SW 1271 (cell line): Measurements from ENCODE around the gene NRGN.

Experiments used
- DNase-seq, 2 experiments: peaks; one replicate each; lab custom pipeline; 2025; lab: John Stamatoyannopoulos, UW

Gene NRGN

DNA sequence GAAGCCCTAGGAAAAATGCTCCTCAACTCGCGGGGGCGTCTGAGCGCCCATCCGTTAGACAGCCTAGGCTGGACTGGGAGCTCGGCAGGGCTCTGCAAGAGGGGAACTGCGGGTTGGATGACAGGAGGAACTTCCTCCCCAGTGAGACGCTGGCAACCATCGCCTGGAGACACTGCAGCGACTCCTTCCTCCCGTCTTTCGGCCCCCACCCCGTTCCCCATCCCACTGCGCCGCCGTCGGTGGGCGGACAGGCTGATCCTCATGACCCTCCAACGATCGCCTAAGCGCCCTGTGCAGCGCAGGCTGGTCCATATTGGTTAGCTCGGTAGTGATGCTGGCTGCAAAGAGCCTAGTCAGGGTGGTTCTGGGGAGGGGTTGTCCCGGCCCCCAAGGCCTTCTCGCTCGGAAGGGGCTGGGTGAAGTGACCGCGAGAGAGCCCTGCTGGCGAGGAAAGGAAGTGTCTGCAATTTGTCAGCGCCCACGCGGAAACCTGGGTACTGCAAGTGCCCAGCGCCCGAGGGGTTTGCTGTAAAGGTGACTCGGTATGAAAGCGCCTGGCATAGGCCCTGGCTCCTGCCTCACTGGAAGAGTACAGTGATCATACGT is 638 bp downstream of the NRGN start:
- peak in 1 of 2 experiments; percentile 48 for DNase-seq

DNA sequence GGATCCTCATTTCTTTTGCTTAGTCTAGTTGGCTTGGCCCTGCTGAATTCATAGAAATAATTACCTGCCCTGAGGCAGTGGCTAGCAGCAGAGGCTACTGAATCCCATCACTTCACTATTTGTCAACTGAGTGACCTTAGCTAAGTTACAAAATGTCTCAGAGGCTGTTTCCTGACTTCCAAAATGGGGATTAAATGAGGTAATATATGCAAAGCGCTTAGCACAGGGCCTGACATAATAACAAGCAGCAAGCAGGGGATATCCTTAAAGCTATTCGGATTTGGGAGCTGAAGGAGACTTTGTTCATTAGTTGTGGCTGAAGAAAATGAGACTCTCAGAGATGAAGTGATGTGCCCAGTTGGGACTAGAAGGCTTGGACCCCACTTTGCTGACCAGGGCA is 2.8 kb downstream of the NRGN start:
- no peak for DNase-seq

DNA sequence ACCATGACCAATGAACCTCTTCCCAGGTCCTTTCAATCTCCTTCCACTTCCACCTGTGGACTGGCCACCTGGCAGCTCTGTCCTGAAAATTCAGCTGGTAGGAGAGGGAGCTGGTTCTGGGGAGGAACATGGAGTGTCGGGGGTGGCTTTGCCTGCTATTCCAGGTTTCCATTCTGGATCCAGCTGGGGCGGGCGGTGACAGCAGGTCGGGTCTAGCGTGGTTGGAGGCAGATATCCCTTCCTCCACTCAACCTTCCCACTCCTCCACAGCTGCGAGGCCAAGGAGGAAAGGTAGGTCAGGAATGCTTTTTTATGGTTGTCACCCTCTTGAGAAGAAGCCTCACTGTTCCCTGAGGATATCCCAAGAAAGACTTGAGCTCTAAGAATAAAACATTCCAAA is 3.3 kb downstream of the NRGN start:
- DNase-seq: no peak

DNA sequence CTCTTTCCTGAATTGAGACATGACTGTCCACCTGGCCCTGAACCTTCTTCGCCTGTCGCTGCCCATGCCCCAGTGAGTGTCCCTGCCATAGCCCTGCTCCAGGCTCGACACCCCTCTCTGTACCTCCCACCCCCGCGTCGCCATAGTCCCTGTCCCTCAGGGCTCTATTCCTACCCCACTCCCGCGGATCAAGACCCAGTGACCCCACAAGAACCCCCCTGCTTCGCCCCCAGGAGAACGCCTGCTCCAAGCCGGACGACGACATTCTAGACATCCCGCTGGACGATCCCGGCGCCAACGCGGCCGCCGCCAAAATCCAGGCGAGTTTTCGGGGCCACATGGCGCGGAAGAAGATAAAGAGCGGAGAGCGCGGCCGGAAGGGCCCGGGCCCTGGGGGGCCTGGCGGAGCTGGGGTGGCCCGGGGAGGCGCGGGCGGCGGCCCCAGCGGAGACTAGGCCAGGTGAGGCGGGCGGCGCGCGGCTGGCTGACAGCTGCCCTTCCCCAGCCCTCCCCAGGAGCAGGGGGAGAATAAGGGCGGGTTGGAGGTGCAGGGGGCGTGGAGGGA is 5.6 kb downstream of the NRGN start:
- DNase-seq: no peak

DNA sequence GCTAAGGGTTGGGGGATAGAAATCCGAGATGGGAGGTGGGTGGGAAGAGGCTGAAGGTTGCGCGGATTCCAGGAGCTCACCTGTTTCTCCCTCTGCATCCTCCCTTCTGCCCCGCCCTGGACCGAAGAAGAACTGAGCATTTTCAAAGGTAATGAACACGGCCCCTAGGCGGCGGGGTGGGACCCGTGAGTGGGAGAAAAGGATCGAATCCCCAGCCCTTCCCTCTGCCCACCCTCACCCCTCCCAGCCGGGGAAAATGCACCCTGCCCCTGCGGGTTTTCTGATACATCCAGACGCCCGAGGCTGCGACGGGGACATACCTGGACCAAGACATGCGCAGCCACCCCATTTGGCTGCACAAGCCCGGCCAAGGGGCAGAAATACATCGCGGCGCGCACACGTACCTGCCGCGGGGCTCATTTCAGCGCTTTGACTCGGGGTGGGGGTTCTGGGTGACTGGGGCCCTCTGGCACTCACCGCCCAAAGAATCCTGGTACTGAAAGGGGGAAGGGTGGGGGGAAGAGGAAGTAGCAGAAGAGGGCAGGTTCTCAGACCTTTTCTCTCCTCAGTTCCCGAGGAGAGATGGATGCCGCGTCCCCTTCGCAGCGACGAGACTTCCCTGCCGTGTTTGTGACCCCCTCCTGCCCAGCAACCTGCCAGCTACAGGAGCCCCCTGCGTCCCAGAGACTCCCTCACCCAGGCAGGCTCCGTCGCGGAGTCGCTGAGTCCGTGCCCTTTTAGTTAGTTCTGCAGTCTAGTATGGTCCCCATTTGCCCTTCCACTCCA is 6.3 kb downstream of the NRGN start:
- no peak for DNase-seq

DNA sequence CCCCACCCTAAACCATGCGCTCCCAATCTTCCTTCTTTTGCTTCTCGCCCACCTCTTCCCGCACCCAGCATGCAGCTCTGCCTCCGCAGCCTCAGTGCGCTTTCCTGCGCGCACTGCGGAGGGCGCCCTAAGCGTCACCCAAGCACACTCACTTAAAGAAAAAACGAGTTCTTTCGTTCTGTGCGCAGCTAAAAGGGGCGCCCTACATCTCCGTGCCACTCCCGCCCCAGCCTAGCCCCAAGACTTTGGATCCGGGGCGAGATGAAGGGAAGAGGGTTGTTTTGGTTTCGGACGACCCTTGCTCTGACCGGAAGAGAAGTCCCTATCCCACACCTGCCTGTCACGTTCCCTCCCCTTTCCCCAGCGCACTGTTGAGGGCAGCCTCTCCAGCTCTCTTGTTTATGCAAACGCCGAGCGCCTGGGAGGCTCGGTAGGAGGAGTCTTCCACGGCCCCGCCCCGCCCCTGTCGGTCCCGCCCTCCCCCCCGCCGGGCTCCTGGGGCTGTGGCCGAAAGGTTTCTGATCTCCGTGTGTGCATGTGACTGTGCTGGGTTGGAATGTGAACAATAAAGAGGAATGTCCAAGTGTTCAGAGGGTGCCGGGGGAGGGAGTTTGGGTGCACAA is 7.0 kb downstream of the NRGN start:
- DNase-seq: peak; percentile 60 to 84

DNA sequence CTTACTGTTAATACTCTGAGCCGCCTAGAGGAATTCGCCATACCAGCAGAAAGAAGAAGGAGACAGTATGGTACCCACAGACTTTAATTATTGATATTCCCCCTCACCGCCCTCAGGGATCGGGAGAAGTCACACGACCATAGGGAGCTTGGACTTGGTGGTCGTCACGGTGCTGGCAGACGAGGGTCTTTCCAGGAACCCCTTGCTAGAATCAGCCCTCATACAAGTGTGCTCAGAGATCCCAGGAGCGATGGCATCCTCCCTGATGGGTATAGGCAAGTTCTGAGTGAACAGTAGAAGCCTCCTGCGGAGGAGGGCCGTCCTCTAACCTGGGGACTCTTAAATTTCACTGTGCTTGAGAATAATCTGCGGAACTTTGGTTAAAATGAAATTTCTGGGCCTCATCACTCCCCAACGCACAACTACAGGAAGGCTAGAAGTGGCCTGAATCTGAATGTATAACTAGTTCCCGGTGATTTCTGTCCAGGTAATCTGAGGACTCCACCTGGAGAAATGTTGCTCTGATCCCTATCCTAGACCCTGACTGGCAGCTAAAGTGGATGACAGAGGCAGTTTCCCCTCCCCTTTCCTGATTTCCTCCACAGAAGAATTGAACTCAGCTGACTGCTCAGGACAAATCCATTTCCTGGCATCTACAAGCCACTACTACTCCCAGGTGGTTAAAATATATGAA is 7.8 kb downstream of the NRGN start:
- peak in 1 of 2 experiments; percentile 12 for DNase-seq

DNA sequence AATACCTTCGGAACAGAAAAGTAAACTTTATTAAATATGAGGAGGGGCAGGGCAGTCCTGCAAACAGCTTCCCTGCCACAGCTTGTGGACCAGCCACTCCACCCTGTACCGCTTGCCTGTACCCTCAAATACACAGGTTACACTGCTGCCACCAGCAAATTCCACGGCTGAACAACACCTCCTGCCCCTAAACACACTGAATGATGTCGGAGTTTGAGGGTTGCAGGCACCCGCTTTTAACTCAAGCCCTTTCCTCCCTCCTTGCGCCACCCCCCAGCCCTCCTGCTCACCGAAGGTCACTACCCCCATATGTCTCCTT is 8.3 kb downstream of the NRGN start:
- DNase-seq: no peak

DNA sequence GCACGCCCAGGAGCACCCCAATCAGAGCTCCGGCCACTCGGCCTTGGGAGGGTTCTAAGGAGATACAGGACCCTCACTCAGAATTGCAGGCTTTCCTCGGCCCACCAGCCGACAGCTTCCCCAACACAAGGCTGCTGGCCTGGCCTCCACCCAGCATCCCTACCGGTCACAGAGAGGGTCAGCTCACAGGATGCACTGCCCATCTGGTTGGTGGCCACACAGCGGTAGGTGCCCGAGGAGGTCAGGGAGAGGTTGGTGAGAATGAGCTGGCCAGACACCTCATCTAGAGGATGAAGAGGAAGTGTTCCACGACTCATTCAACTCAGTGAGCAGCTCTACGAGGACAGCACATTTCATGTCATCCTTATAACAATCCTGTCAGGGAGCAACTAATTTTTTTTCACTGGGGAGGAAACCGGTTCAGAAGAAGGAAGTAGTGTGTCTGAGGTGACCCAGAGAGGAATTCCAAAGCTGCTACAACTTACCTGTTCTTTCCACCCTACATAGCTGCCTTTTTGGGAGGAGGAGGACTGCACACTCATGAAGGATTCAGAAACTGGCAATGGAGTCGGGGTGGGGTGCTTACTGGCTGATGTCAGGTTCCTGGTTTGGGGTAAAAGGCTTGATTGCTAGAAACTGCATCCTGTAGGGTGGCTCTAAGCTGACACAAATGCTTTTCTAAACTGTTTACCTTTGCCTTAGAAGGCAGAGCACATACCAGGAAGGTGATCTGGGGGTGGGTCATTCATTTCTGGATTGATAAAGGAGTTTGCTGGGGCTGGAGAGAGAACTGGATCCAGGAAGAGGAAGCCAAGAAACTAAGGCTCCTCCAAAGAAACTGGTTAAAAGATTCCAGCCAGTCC is 9.0 kb downstream of the NRGN start:
- peak; percentile 37 for DNase-seq

DNA sequence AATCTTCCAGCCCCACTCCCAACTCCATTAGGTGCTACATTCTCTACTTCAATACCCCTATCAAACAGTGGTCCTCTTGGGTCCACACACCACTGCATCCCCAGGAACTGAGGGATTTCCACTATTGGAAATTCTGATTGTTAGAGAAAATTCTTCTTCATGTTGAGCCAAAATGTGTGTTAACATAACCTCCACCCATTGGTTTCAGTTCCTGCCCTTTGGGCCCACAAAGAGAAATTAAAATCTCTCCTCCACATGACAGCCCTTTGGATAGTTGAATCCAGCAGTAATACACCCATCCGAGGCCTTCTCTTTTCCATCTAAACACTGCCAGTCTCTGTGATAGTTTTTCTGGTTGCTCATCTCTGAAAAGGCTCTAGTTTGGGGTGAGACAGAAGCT is 10.2 kb downstream of the NRGN start:
- DNase-seq: no peak

DNA sequence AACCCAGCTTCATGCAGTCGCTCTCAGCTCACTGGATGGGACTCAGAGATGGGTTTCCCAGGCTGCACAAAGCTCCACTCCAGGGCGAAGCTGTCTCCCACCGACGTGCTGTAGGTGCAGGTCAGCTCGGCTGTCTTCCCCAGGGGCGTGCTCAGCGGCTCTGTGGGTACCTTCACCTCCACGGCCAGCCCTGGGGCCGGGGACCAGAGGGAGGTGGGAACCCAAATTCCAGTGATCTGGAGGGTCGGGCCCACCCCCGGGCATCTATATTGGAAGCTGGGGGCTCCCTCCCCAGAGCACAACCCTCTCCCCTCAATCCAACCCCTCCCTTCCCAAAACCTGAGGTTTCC is 11.6 kb downstream of the NRGN start:
- DNase-seq: no peak

DNA sequence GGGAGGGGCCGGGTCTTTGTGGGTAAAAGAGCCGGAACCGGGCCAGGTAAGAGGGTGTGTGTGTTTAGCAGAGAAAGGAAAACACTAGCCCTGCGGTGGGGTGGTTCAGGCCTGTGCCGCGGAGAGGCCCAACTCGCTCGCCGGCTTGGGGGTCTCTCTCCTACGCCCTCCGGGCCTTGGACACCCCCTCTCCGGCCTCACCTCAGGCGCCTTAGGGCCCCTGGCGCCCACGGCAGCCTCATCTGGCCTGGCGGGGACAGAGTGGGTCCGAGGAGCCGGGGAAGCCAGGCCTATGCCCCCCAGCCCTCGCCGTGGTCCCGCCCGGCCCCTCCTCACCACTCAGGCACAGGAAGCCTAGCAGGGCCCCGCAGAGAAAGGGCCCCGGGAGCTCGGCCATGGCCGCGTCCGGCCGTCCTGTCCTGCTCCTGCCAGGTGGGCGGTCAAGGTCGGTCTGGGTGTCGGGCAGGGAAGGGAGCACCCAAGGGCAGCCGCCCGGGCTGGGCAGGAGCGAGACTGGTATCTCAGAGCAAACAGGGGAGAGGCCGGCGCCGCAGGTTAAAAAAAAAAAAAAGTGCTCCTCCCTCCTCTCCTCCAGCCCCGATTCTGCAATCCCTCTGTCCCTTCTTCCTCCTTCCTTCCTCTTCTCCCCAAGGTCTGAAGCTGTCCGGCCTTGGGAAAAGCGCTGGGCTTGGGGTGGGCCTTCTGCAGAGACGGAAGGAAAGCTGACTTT is 12.2 kb downstream of the NRGN start, which contains the start of gene VSIG2:
Gene VSIG2 (minus strand): TSS at position 515 of the 730 bp plus-strand sequence. CDS start 118 bp downstream, at position 397.
- no peak for DNase-seq

DNA sequence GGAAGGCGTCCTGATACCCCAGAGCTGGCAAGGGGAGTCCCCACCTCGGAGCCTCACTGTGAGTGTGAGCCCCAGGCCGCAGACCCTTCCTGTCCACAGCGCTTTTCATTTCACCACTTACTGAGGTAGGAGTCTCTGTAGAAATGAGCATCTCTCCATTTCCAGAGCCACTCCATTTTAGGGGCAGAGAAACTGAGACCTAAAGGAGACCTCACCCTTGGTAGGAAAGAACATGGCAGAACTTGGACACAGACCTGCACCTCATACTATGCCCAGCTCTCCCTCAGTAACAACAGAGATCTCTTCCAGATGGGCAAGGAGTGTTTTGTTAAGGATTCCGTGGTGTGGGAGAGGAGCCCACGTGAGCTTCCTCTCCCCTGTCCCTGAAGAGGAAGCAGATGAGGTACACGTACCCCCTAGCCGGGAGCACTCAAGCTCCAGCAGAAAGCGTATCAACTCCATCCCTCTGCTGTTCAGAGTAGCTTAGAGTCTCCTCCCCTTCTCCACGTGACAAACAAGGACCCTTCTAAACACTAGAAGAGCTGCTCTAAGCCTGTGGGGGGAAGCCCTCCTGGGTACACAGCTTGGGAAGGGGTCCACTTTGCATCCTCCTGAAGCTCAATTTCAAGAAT is 12.8 kb downstream of the NRGN start:
- no peak for DNase-seq

DNA sequence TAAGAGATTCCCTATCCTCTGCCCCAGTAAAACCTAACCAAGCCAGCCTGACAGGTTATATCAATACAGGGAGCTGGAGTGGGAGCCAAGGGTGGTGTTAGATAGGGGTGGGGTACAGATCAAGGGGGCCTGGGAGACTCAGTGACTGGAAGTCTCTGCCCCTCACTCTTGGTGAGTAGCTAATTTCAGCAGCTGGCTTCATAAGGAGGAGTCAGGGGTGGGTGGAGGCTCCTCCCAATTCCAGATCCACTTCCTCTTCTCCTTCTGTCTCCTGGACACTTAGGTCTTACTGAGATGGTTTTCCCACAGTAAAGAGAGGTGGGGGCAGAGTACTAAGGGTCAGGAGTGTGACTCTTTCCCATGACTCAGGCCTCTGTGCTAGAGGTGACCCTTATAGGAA is 13.5 kb downstream of the NRGN start:
- no peak for DNase-seq

DNA sequence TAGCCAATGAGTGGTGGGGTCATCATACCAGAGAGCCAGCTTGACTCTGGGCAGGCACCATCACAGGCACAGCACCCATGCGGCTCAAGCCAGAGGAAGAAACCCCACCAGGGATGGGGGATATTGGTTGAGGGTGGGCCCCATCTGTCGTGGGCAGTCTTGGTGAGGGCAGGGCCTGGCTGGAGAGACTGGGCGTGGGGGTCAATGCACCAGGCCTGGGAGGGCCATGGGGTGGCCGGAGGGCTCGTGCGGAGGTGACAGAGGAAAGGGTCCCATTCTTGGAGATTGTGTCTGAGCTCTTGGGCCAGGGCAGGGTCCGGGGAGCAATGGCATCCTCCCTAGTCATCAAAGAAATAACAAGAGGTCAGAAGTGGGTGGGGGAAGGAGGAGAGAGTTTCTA is 13.9 kb downstream of the NRGN start:
- DNase-seq: no peak

DNA sequence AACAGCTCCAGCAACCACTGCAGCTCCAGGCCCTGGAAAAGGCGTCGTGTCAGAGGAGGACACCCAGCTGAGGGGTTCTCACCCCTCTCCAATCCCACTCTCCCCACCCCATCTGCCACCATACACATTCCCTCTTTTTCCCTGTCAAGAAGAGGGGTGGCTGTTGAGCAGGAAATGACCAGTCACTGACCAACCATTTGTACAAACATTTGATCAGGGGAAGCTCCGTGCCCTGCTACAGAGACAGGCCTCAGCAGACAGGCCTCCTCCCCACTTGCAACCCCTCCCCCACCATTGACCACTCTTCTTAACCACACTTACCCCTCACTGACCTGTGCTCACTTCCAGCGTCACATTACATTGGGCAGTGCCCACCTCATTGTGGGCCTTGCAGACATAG is 14.6 kb downstream of the NRGN start:
- no peak for DNase-seq

DNA sequence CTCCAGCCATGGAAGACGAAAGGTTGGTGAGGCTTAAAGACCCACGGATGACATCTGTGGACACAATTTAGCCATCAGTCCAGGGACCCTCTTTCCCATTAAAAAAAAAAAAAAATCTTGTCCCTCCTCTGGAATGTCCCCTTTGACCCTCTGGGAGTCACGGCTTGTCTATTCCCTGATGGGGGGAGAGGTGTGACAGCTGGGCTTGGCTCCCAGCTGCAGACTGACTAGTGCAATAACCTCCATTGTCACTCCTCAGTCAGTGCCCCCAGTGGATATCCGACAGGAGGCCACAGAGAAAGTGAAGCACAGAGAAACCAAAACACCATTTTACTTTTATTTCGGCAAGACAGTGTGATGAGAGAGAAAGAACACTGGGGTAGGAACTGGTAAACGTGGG is 15.0 kb downstream of the NRGN start:
- no peak for DNase-seq

DNA sequence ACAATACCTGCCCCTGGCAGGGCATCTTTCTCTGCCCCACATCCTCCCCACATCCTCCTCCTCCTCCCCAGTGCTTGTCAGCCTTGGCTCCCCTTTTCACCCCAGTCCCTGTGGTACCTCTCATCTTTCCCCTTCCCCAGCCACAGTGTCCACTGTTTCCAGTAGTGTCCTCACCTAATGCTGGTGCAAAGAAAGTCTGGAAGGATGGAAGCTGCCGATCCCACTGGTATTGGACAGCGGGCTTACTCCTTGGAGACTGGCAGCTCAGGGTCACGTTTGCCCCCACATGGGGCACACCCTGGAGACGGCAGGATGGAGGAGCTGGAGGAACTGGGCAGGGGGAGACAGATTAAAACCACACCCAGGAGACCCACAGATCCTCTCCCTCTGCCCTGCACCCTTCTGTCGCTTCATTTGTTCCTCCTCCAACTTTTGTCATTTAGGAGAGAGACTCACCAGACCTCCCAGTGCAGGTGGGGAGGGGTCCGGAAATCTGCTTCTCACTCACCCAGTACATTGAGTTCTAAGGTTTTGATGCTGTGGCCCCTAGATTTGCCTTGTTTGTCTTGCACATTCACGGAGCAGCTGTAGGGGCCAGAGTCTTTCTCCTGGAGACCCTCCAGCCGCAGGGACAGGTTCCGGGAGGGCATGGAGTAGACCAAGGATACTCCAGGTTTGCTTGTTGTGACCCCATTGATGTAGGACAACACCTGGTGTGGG is 16.5 kb downstream of the NRGN start:
- DNase-seq: no peak

DNA sequence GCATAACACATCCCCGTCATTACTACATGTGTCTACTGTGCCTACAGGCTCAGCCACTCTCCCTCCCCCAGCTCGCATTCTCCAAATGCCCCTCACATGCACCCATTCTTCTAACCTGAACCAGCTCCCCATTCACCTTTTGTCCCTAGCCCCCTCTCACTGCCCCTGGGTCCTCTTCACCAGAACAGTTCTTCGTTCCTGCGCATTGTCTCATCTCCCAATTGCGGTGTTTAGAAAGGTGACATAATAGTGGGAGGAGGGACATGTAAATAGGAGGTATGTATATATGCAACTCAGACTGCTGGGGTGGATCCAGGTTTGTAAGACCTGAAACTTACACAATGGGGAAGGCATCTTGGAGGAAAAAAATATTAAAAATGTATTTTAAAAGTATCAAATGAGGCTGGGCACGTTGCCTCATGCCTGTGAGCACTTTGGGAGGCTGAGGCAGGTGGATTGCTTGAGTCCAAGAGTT is 17.0 kb downstream of the NRGN start:
- DNase-seq: no peak

DNA sequence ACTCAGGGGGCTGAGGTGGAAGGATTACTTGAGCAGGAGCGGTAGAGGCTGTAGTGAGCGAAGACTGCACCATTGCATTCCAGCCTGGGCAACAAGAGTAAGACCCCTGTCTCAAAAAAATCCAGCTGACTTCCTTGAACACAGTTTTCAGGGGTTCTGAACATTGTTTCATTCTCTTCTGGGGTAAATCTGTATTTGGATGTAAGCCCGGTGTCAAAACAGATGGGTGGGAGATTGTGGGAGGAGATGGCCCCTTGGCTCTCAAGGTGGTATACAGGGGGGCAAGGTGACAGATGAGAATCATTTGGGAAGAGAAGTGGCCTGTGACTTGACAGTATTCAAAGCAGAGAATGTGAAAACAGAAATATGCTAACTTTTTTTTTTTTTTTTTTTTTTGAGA is 17.6 kb downstream of the NRGN start:
- DNase-seq: no peak
